GOT3 (cell line): ENCODE measurements around the gene PGP.
"Not testable (repeated sequence)": the region's sequence is repeated elsewhere in the genome, so short reads cannot be mapped to it uniquely, and the experiment has no call there.

ENCODE experiments used
- DNase-seq: peaks from one replicate; lab custom pipeline; 2025; ENCODE audit warnings: mixed read lengths; lab: John Stamatoyannopoulos, UW

PGP gene

DNA sequence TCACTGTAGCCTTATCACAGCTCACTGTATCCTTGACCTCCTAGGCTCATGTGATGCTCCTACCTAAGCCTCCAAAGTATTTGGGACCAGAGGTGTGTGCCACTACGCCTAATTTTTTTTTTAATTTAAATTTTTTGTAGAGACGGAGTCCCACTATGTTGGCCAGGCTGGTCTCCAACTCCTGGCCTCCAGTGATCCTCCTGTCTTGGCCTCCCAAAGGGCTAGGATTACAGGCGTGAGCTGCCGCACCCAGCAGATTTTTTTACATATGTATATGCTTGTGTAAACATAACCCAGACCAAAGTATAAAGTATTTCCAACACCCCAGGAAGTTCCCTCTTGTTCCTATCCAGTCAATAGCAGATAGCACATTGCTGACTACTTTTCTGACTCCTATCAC, 1.7 kb upstream of the PGP start:
- no peak for DNase-seq

- no peak for DNase-seq
Observed at GRCh38 chr16:2213817-2214718, 572 bp downstream of the PGP start.

GRCh38 chr16:2212362-2213324, 2.0 kb downstream of the PGP start:
- no peak for DNase-seq

- no peak for DNase-seq
Observed at GRCh38 chr16:2211923-2212347, 2.7 kb downstream of the PGP start.

GRCh38 chr16:2210386-2211365, 4.0 kb downstream of the PGP start, which contains the start of gene BRICD5:
Gene BRICD5, minus strand, starts transcription at chr16:2210863. Its CDS starts 30 bp downstream, at chr16:2210833.
- no peak for DNase-seq

GRCh38 chr16:2210009-2210332, 4.7 kb downstream of the PGP start:
- DNase-seq, result no peak

DNA sequence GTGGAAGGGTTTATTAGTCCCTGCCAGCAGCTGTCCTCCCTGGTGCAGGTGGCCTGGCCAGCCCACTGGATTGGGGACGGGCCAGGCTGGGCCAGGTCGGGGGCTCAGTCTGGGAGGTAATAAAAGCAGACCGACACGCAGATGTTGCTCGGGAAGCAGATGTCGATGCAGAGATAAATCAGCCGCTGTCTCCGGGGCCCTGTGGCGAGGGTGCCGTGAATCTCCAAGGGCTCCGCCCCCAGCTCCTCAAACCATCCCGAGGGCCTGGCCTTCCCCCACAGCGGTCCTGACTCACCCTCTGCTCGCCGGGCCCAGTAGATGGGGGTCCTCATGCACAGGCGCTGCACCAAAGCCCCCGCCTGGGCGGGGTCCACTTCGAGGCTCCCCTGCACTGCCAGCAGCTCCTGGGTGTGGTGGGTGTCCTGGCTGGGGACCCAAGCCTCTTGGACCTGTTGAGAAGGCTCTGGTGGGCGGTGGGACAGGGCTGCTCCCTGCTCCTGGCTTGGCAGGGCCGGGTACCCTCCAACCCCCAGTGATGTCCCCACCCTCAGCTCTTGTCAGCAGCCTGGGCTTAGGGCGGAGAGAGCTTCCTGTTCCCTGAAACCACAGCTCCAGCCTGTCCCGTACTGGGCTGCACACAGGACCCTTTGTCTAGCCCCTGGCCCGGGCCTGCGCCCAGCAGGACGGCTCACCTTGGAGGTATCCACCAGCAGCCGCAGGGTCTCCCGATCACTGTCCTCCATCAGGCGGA, 5.2 kb downstream of the PGP start:
- DNase-seq, result no peak

GRCh38 chr16:2208772-2209171, 5.9 kb downstream of the PGP start:
- DNase-seq, result no peak

- DNase-seq, result no peak
Observed at GRCh38 chr16:2208308-2208707, 6.3 kb downstream of the PGP start.

DNA sequence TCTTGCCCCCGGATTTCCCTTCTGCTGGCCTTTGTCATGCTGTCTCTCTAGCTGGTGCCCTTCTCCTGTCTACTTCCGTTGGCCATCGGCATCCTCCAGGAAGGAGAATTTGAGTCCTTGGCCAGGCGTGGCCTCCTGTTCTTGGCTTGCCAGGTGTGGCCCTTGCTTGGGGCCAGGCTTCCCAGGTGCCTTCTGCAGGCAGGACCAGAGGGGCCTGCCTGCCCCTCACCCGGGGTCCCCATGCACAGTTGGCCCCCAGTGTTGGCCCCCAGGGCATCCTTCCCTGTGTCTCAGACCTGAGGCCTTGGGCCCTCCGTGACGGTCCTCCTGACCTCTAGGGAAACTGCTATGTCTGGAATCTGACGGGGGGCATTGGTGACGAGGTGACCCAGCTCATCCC, 6.8 kb downstream of the PGP start:
- no peak for DNase-seq

DNA sequence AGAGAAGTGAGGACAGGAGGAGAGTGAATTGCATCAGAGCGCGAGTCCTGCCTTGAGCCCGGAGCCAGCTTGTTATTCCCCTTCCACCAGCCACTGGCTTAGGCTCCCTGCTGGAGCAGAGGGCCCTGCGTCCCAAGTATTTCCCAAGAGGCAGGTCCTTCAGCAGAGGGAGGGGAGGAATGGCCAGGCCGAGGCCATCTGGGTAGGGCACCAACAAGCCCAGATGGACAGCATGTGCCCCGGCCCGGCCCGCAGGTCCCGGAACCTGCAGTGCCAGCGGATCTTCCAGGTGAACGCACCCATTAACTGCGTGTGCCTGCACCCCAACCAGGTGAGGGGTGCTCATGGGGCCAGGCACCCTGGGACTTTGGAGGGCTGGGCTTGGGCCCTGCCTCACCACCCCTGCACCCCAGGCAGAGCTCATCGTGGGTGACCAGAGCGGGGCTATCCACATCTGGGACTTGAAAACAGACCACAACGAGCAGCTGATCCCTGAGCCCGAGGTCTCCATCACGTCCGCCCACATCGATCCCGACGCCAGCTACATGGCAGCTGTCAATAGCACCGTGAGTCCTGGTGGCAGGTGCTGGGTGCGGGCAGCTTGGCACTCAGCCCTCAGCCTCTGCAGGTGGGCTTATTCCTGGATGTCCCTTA, 7.7 kb downstream of the PGP start:
- no peak for DNase-seq

DNA sequence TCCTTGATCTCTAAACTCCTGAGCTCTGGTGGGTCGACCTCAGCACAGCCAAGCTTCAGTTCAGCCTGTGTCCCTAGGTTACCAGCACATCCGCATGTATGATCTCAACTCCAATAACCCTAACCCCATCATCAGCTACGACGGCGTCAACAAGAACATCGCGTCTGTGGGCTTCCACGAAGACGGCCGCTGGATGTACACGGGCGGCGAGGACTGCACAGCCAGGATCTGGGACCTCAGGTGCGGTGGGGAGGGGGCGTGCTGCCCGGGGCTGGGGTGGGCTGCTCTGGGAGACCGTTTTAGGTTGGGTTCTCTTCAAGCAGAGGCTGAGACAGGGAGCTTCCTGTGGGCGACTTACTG, 8.2 kb downstream of the PGP start:
- no peak for DNase-seq

DNA sequence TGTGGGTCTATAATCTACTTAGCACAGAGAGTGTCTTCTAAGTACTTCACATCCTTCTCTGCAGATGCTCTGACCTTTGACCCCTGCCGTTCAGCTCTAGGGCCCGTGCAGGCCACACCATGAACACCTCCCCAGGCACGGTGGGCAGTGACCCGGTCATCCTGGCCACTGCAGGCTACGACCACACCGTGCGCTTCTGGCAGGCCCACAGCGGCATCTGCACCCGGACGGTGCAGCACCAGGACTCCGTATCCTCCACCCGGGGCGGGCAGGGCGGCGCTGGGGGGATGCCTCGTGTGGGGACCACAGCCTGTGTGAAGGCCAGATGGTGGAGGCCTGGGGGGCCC, 8.7 kb downstream of the PGP start:
- no peak for DNase-seq

- peak; percentile 92 for DNase-seq
Observed at GRCh38 chr16:2205104-2205966, 9.3 kb downstream of the PGP start, which contains the start of gene MLST8. Gene MLST8, plus strand, starts transcription at chr16:2205454. Its CDS starts 632 bp downstream, at chr16:2206086.

DNA sequence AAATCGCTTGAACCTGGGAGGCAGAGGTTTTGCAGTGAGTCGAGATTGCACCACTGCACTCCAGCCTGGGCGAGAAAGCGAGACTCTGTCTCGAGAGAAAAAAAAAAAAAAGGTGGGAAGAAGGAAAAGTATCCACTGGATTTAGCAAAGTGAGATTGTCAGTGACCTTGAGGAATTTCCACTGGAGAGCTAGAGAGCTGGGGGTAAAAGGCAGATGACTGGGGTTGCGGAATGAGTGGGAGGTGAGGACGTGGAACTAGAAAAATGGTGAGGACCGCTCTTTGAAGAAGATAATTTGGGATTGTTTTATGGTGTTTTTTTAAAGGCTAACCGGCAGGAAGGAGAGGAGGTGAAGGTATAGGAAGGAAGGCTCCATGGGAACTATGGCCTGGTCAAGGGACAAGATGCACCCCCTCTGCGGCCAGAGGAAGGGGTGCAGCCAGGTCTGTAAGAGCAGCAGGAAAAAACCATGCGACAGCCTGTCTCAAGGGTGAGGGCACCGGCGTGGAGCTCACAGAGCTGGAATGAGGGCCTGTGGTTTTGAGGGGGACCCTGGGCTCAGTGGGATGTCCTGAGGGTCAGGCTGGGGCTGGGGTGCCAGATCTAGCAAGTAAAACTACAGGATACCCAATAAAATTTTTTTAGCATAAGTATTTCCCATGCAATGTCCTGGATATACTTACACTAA, 10.1 kb downstream of the PGP start:
- no peak for DNase-seq

DNA sequence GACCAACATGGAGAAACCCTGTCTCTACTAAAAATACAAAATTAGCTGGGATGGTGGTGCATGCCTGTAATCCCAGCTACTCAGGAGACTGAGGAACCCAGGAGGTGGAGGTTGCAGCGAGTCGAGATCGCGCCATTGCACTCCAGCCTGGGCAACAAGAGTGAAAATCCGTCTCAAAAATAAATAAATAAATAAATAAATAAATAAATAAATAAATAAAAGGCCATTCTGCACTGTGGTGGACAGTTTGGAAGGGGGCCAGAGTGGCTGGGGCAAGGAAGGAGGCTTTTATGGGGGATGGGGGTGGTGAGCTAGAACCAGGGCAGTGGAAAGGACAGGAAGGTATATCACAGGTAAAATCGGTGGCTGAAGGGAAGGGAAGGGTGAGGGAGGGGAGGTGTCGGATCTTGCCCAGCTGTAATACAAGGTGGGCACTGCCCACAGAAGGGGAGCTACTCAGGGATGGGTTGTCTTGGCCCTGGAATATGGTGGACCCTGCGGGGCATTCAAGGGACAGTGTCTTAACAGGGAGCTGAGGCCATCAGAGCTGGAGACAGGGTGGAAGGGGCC, 11.4 kb downstream of the PGP start:
- DNase-seq, result not testable (repeated sequence)

DNA sequence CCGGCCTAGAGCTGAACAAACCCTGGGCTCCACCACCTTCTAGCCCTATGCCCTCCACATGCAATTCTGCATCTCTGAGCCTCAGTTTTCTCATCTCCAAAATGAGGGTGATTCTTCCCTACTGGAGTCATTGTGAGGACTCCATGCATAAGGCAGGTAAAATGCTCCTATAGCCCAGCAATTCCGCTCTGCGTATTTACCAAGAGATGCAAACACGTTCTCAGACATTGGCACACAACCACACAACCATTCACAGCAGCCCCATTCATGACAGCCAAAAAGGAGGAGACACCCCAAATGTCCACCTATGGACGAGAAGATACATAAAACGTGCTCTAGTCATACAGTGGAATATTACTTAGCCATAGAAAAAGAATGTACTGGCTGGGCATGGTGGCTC, 14.3 kb downstream of the PGP start:
- DNase-seq, result no peak

- DNase-seq, result no peak
Observed at GRCh38 chr16:2199621-2200139, 15.0 kb downstream of the PGP start.
